ENCODE results near the gene GSTA3. TPM values are rescaled to one million over a fixed set of nuclear protein-coding genes. Genes with fewer than 3 reads are reported as not detected.
A peak's percentile ranks its signal among the peaks of the same experiment; 100 is the strongest.

Gene GSTA3
- total RNA-seq, 1 donor from 2014 or later = not detected

DNA sequence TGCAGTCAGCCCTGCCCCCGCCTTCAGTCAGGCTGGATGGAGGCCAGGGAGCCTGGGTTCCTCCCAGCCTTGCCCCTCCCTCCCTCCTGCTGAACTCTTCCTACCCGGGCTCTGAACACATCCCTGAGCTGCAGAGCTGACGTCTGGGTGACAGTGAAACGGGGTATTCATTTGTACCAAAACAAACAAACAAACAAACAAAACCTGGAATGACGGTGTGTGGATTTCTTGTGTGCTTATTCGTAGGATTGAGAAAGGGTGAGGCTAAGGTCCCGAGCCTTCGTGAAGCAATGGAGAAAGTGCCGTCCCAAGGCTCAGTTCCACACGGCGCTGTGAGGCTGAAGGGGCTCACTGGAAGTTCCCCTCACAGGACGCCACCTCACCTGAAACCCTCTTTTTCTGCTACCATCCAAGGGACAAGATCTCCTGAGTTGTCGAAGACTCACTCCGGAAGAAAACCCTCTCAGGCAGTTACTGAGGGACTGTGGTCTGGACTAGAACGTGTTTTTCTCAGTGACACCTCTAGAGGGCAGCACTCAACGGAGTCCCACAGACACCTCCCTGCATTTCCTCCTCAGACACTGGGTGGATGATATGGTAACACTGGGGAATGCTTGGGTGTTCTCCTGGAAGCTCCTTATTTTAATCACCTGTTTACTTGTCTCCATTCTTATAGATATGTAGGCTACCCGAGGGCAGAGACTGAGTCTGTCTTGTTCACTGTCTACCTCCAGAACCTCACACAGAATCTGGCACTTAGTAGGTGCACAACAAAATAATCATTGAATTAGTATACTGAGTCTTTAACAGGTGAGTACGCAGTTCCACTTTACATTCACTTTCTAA is 27.3 kb downstream of the GSTA3 start:
- intact Hi-C loops (cut with DNase I) = no loop called here
- TF ChIP-seq POLR2A (IDR thresholded peaks at IDR 0.05) = no peak
- TF ChIP-seq, protein P1, sequence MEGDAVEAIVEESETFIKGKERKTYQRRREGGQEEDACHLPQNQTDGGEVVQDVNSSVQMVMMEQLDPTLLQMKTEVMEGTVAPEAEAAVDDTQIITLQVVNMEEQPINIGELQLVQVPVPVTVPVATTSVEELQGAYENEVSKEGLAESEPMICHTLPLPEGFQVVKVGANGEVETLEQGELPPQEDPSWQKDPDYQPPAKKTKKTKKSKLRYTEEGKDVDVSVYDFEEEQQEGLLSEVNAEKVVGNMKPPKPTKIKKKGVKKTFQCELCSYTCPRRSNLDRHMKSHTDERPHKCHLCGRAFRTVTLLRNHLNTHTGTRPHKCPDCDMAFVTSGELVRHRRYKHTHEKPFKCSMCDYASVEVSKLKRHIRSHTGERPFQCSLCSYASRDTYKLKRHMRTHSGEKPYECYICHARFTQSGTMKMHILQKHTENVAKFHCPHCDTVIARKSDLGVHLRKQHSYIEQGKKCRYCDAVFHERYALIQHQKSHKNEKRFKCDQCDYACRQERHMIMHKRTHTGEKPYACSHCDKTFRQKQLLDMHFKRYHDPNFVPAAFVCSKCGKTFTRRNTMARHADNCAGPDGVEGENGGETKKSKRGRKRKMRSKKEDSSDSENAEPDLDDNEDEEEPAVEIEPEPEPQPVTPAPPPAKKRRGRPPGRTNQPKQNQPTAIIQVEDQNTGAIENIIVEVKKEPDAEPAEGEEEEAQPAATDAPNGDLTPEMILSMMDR (IDR thresholded peaks at IDR 0.05) = peak; percentile 61 to 68 (median 67)

DNA sequence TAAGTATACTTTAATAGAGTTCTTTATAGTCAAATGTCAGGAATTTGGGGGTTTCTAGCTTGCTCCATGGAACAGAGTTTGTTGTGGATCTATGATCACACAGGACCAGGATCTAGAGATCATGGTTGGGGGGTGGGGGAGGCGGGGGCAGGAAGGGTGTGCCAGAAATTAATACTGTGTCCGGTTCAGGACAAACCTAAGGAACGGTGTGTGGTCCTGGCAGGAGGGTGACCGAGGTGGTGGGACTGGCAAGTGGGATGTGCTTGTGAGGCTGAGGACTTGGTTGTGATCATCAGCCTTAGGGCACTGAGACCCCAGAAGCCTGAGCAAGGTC is 27.9 kb downstream of the GSTA3 start:
- no peak for TF ChIP-seq POLR2A (IDR thresholded peaks at IDR 0.05)
- TF ChIP-seq POLR2AphosphoS5 (IDR thresholded peaks at IDR 0.05; ENCODE audit: insufficient read depth in 1 of 2, low read depth in 1 of 2) = no peak
- TF ChIP-seq, protein P1 (IDR thresholded peaks at IDR 0.05) = no peak
- H3K4me3 ChIP-seq = peak overlapping the region; percentile 41 to 56
- H3K36me3 ChIP-seq = no peaks in the 10 kb centered on the region
- no peaks in the 10 kb centered on the region for H3K27me3 ChIP-seq
- intact Hi-C loops (cut with DNase I) = no loop called here
- H3K4me1 ChIP-seq = peaks cover 6% of the 10 kb centered on the region
- H3K9me3 ChIP-seq = no peaks in the 10 kb centered on the region
- peak overlapping the region; percentile 73 for H3K27ac ChIP-seq
- no peak for DNase-seq (ENCODE audit: extremely low spot score in 2 of 2)

More for the DNA sequence above, 27.3 kb downstream of the GSTA3 start:
- H3K9me3 ChIP-seq = no peaks in the 10 kb centered on the region
- no peaks in the 10 kb centered on the region for H3K27me3 ChIP-seq
- no peaks in the 10 kb centered on the region for H3K36me3 ChIP-seq
- no peak for DNase-seq (ENCODE audit: extremely low spot score in 2 of 2)
- peak overlapping the region; percentile 73 for H3K27ac ChIP-seq
- peak overlapping the region; percentile 41 to 56 for H3K4me3 ChIP-seq
- H3K4me1 ChIP-seq = peaks cover 6% of the 10 kb centered on the region

DNA sequence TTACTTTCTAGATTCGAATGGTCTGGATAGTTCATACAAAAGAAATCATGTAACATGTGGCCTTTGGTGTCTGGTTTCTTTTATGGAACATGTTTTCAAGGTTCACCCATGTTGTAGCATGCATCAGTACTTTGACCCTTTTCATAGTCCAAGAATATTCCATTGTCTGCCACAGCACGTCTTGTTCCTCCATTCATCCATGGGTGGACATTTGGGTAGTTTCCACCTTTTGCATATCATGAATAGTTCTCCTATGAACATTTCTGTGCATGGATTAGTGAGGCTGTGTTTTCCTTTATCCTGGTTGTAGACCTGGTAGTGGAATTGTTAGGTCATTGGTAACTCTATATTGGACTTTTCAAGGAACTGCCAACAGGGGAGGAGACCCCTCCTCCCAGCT is 31.7 kb downstream of the GSTA3 start:
- Histone ChIP-seq H3K36me3 (no peaks in the 10 kb centered on the region), H3K27ac (no peak overlapping the region), H3K4me3 (no peak overlapping the region), H3K4me1 (peaks cover 6% of the 10 kb centered on the region), H3K9me3 (no peaks in the 10 kb centered on the region), H3K27me3 (no peaks in the 10 kb centered on the region)
- TF ChIP-seq, protein P1 (IDR thresholded peaks at IDR 0.05) = no peak
- TF ChIP-seq POLR2A (IDR thresholded peaks at IDR 0.05) = no peak
- no peak for TF ChIP-seq POLR2AphosphoS5 (IDR thresholded peaks at IDR 0.05; ENCODE audit: insufficient read depth in 1 of 2, low read depth in 1 of 2)
- DNase-seq (ENCODE audit: extremely low spot score in 2 of 2) = no peak
- intact Hi-C loops (cut with DNase I) = no loop called here

DNA sequence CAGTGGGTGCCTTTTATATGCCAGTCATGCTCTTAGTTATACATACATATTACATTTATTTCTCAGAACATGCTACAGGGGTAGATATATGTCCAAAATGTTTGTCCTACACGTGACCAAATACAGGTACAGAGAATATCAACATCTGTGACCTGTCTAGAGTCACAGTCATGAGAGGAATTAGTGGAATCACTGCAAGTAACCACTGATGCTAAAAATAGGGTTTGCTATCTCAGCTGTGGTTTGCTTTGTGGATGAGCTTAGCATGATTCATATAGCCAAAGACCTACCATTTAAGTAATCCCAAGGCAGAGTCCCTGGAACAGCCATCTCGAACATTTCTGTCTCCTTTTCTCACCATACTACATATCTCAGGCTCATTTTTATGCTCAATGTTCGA is 32.3 kb downstream of the GSTA3 start:
- H3K27me3 ChIP-seq = no peaks in the 10 kb centered on the region
- TF ChIP-seq POLR2A (IDR thresholded peaks at IDR 0.05) (no peak), POLR2AphosphoS5 (IDR thresholded peaks at IDR 0.05; ENCODE audit: insufficient read depth in 1 of 2, low read depth in 1 of 2) (no peak)
- TF ChIP-seq, protein P1 (IDR thresholded peaks at IDR 0.05) = no peak
- H3K4me3 ChIP-seq = no peak overlapping the region
- H3K36me3 ChIP-seq = no peaks in the 10 kb centered on the region
- H3K9me3 ChIP-seq = no peaks in the 10 kb centered on the region
- no peak overlapping the region for H3K27ac ChIP-seq
- intact Hi-C loops (cut with DNase I) = no loop called here
- peaks cover 6% of the 10 kb centered on the region for H3K4me1 ChIP-seq
- no peak for DNase-seq (ENCODE audit: extremely low spot score in 2 of 2)

DNA sequence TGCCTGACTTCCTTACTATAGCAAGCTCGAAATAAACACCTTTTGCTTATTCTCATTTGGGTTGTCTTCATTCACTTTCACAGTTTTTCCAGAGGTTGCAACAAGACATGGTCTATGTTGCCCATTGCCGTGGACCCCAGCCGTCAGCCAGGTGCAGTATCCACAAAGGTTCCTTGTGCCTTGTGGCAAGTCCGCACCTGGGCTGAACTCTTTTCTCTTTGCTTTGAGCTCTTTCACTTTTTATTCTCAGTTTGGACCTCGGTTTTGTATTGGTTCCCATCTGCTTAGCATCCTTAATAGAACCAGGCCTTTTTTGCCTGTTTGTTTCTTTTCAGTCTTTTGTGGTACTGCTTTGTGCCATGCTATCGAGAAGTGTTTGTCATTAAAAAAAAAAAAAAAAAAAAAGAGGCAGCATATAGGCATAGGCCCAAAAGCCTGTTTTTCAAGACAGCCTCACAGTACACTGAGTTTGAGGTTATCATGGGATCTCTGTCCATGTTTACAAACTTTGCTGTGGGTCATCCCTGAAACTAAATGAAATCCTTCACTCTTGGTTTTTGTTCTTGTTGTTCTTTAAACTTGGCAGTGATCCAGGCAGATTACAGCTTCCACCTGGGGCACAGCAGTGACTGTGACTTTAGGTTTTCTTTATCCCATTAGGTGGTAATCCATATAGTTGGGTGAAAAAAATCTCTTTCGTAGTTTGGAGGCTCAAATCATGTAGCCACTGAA is 33.3 kb downstream of the GSTA3 start:
- DNase-seq (ENCODE audit: extremely low spot score in 2 of 2) = no peak
- Histone ChIP-seq H3K4me3 (no peak overlapping the region), H3K9me3 (no peaks in the 10 kb centered on the region), H3K36me3 (no peaks in the 10 kb centered on the region), H3K27me3 (no peaks in the 10 kb centered on the region), H3K27ac (no peak overlapping the region), H3K4me1 (no peaks in the 10 kb centered on the region)
- intact Hi-C loops (cut with DNase I) = no loop called here
- TF ChIP-seq, protein P1 (IDR thresholded peaks at IDR 0.05) = no peak
- TF ChIP-seq POLR2A (IDR thresholded peaks at IDR 0.05) (no peak), POLR2AphosphoS5 (IDR thresholded peaks at IDR 0.05; ENCODE audit: insufficient read depth in 1 of 2, low read depth in 1 of 2) (no peak)
